H9 (cell line): ENCODE data around the gene ACTN1. TPM values are rescaled to one million over a fixed set of nuclear protein-coding genes. Genes with fewer than 3 reads are reported as not detected.

Experiments
- DNase-seq: peaks from one replicate; pipeline ENCODE4 v3.0.0-alpha.2; 2017
- H2AFZ ChIP-seq: one replicate; pipeline ENCODE4 v1.6.1; 2013; ENCODE audit warnings: mild to moderate bottlenecking, low read length, control low read depth, moderate library complexity
- H2AK5ac ChIP-seq: 2 replicates; pipeline ENCODE4 v1.6.1; 2013; ENCODE audit warnings: low read length, control low read depth, mixed read lengths; ENCODE audit not compliant: insufficient read length
- H2BK120ac ChIP-seq: one replicate; pipeline ENCODE4 v1.6.1; 2013; ENCODE audit warnings: low read depth, mild to moderate bottlenecking, low read length, control low read depth, inconsistent platforms; ENCODE audit not compliant: poor library complexity, severe bottlenecking
- H2BK12ac ChIP-seq: 2 replicates; pipeline ENCODE4 v1.6.1; 2013; ENCODE audit warnings: low read length, control low read depth, mixed read lengths, low read depth; ENCODE audit not compliant: insufficient read length
- H2BK15ac ChIP-seq: 2 replicates; pipeline ENCODE4 v1.6.1; 2013; ENCODE audit warnings: low read depth, low read length, control low read depth
- H2BK20ac ChIP-seq: one replicate; pipeline ENCODE4 v1.6.1; 2013; ENCODE audit warnings: low read depth, mild to moderate bottlenecking, low read length, control low read depth, inconsistent platforms; ENCODE audit not compliant: poor library complexity, severe bottlenecking
- H2BK5ac ChIP-seq: 2 replicates; pipeline ENCODE4 v1.6.1; 2013; ENCODE audit warnings: low read length, control low read depth, mixed read lengths; ENCODE audit not compliant: insufficient read length
- H3K14ac ChIP-seq: 2 replicates; pipeline ENCODE4 v1.6.1; 2013; ENCODE audit warnings: low read length, control low read depth; ENCODE audit not compliant: insufficient read depth
- H3K18ac ChIP-seq: 2 replicates; pipeline ENCODE4 v1.6.1; 2013; ENCODE audit warnings: low read depth, mild to moderate bottlenecking, mixed read lengths, low read length, control low read depth; ENCODE audit not compliant: insufficient read length
- H3K23ac ChIP-seq: 2 replicates; pipeline ENCODE4 v1.6.1; 2013; ENCODE audit warnings: low read length, control low read depth, mixed read lengths, low read depth; ENCODE audit not compliant: insufficient read length
- H3K23me2 ChIP-seq: 2 replicates; pipeline ENCODE4 v1.6.1; 2013; ENCODE audit warnings: low read depth, mild to moderate bottlenecking, mixed read lengths, low read length, control low read depth; ENCODE audit not compliant: insufficient read length, poor library complexity, severe bottlenecking
- H3K27ac ChIP-seq: 2 replicates; pipeline ENCODE4 v1.5.1; 2013; ENCODE audit warnings: low read length, control low read depth, mixed read lengths, low read depth; ENCODE audit not compliant: insufficient read length
- H3K27me3 ChIP-seq: 2 replicates; pipeline ENCODE4 v1.6.1; 2013; ENCODE audit warnings: low read length, control low read depth, inconsistent platforms; ENCODE audit not compliant: insufficient read depth
- H3K4ac ChIP-seq: 2 replicates; pipeline ENCODE4 v1.6.1; 2013; ENCODE audit warnings: low read depth, mild to moderate bottlenecking, control low read depth, inconsistent platforms, low read length, moderate library complexity
- H3K4me1 ChIP-seq: 2 replicates; pipeline ENCODE4 v1.6.1; 2013; ENCODE audit warnings: low read length, control low read depth, inconsistent platforms; ENCODE audit not compliant: insufficient read depth
- H3K4me2 ChIP-seq: 2 replicates; pipeline ENCODE4 v1.6.1; 2013; ENCODE audit warnings: low read length, control low read depth, mixed read lengths; ENCODE audit not compliant: insufficient read length, insufficient read depth
- H3K56ac ChIP-seq: 2 replicates; pipeline ENCODE4 v1.6.1; 2013; ENCODE audit warnings: low read depth, mild to moderate bottlenecking, mixed read lengths, low read length, control low read depth; ENCODE audit not compliant: insufficient read length
- H3K79me1 ChIP-seq: 2 replicates; pipeline ENCODE4 v1.6.1; 2013; ENCODE audit warnings: low read depth, mild to moderate bottlenecking, moderate library complexity, low read length, control low read depth, inconsistent platforms; ENCODE audit not compliant: insufficient read depth, poor library complexity, severe bottlenecking
- H3K79me2 ChIP-seq: 2 replicates; pipeline ENCODE4 v1.6.1; 2013; ENCODE audit warnings: low read length, control low read depth, inconsistent platforms; ENCODE audit not compliant: insufficient read depth
- H3K9ac ChIP-seq: 2 replicates; pipeline ENCODE4 v1.6.1; 2013; ENCODE audit warnings: low read length, control low read depth, mixed read lengths; ENCODE audit not compliant: insufficient read length; ENCODE audit errors: extremely low read depth
- H3K9me3 ChIP-seq: one replicate; pipeline ENCODE4 v1.6.1; 2013; ENCODE audit warnings: low read depth, low read length, inconsistent platforms; ENCODE audit not compliant: control insufficient read depth
- H3T11ph ChIP-seq: one replicate; pipeline ENCODE4 v1.6.1; 2013; ENCODE audit warnings: mild to moderate bottlenecking, low read length, control low read depth, inconsistent platforms
- H4K20me1 ChIP-seq: one replicate; pipeline ENCODE4 v1.6.1; 2013; ENCODE audit not compliant: control insufficient read depth, insufficient read length, insufficient read depth
- H4K5ac ChIP-seq: 2 replicates; pipeline ENCODE4 v1.6.1; 2013; ENCODE audit warnings: low read depth, mild to moderate bottlenecking, mixed read lengths, low read length, control low read depth; ENCODE audit not compliant: insufficient read length
- H4K8ac ChIP-seq: replicated peaks from 2 replicates; pipeline ENCODE4 v1.6.1; 2013; ENCODE audit warnings: low read length, control low read depth, mixed read lengths, low read depth; ENCODE audit not compliant: insufficient read length
- H4K91ac ChIP-seq: 2 replicates; pipeline ENCODE4 v1.6.1; 2013; ENCODE audit warnings: low read depth, mild to moderate bottlenecking, moderate library complexity, mixed read lengths, low read length, control low read depth; ENCODE audit not compliant: insufficient read length
- H3K27ac Mint-ChIP-seq, 3 experiments: 2 replicates in 2 of 3; 3 replicates in 1 of 3; pipeline ENCODE4 v1.8.0; 2020 to 2021; ENCODE audit warnings: mixed read lengths in 3 of 3, mild to moderate bottlenecking in 1 of 3, moderate library complexity in 1 of 3
- H3K27me3 Mint-ChIP-seq: 2 replicates; pipeline ENCODE4 v1.8.0; 2021; ENCODE audit warnings: low read depth, mild to moderate bottlenecking, moderate library complexity, mixed read lengths
- H3K36me3 Mint-ChIP-seq, 3 experiments: 2 replicates in 2 of 3; 3 replicates in 1 of 3; pipeline ENCODE4 v1.8.0; 2020 to 2021; ENCODE audit warnings: low read depth in 3 of 3, mixed read lengths in 3 of 3; ENCODE audit not compliant: insufficient read depth in 1 of 3
- H3K4me1 Mint-ChIP-seq, 2 experiments: 2 replicates each; pipeline ENCODE4 v1.8.0; 2020; ENCODE audit warnings: mixed read lengths in 2 of 2
- H3K4me3 Mint-ChIP-seq, 2 experiments: 2 replicates in 1 of 2; 3 replicates in 1 of 2; pipeline ENCODE4 v1.8.0; 2020 to 2021; ENCODE audit warnings: mild to moderate bottlenecking in 2 of 2, mixed read lengths in 2 of 2, moderate library complexity in 1 of 2
- H3K9me3 Mint-ChIP-seq, 2 experiments: 2 replicates in 1 of 2; 3 replicates in 1 of 2; pipeline ENCODE4 v1.8.0; 2020; ENCODE audit warnings: mild to moderate bottlenecking in 2 of 2, mixed read lengths in 2 of 2, moderate library complexity in 1 of 2
- CTCF ChIP-seq: fragments of 200-600 bp; sonication (generic); conservative IDR thresholded peaks from 3 replicates; pipeline ENCODE4 v1.8.0; 2021; ENCODE audit warnings: antibody characterized with exemption, mild to moderate bottlenecking
- WGBS: extraction: QIAGEN DNeasy Blood & Tissue Kit; methylation state at CpG from one replicate; pipeline ENCODE4 v1.1.7; 2013; ENCODE audit warnings: missing lambda C conversion rate, low lambda C conversion rate, mixed read lengths; ENCODE audit not compliant: insufficient read length; ENCODE audit errors: extremely low coverage; 5-methylcytosine and 5-hydroxymethylcytosine counted together
- total RNA-seq: library from RNA; stranded (reverse); gene quantifications from 2 replicates; pipeline ENCODE4 v1.2.1, GENCODE V29; 2021

Gene ACTN1
- total RNA-seq, 1 experiment from 2014 or later, result 219 TPM

- no peak overlapping the region for H3K4me3 Mint-ChIP-seq
- peak overlapping the region in 2 of 3 experiments; percentile 22 to 76; a peak in 2 of 7 replicates for H3K27ac Mint-ChIP-seq
- no peak for TF ChIP-seq CTCF
- Histone ChIP-seq H3K27me3 (no peaks in the 10 kb centered on the region), H2BK12ac (no peak overlapping the region), H2BK120ac (no peak overlapping the region), H2BK5ac (no peak overlapping the region), H3K4me1 (peaks cover 22% of the 10 kb centered on the region), H3K4ac (no peak overlapping the region), H2BK20ac (no peak overlapping the region), H3K9ac (no peak overlapping the region), H3K79me2 (peaks cover 80% of the 10 kb centered on the region; the same call in 1 of the 2 replicates), H2AFZ (no peak overlapping the region), H3K56ac (no peak overlapping the region), H3K27ac (no peak overlapping the region), H2BK15ac (no peak overlapping the region), H2AK5ac (no peak overlapping the region), H3K23ac (no peak overlapping the region), H3K14ac (no peak overlapping the region; the same call in 1 of the 2 replicates), H3K9me3 (no peaks in the 10 kb centered on the region), H4K8ac (no peak overlapping the region), H4K20me1 (no peaks in the 10 kb centered on the region), H4K91ac (no peak overlapping the region), H3T11ph (no peak overlapping the region), H3K23me2 (no peaks in the 10 kb centered on the region), H3K18ac (no peak overlapping the region), H3K4me2 (no peak overlapping the region), H3K79me1 (peaks cover 17% of the 10 kb centered on the region), H4K5ac (no peak overlapping the region)
- no peaks in the 10 kb centered on the region for H3K27me3 Mint-ChIP-seq
- H3K36me3 Mint-ChIP-seq, result peaks cover 15 to 30% (median 29%) of the 10 kb centered on the region in 3 experiments
- no peaks in the 10 kb centered on the region for H3K9me3 Mint-ChIP-seq
- peaks cover 75 to 77% of the 10 kb centered on the region in 2 experiments for H3K4me1 Mint-ChIP-seq
- WGBS, result no CpG with 5 or more reads among the region's 4 CpGs
- DNase-seq, result no peak
These were observed 10.4 kb downstream of the ACTN1 start for GRCh38 chr14:68968721-68969120.
